Karpas-422 (cell line): ENCODE measurements around the gene MARS1. TPM values are rescaled to one million over a fixed set of nuclear protein-coding genes. Genes with fewer than 3 reads are reported as not detected.
A peak's percentile ranks its signal among the peaks of the same experiment; 100 is the strongest.

Source experiments
- DNase-seq: peaks from one replicate; pipeline ENCODE4 v3.0.0-alpha.2; 2015
- H2AFZ ChIP-seq: fragments of 200-600 bp; sonication (generic); 2 replicates; pipeline ENCODE4 v1.6.1; 2014; ENCODE audit warnings: antibody characterized with exemption, low read length, mixed read lengths
- H3K27ac ChIP-seq: fragments of 200-600 bp; sonication (generic); 2 replicates; pipeline ENCODE4 v1.5.1; 2014; ENCODE audit warnings: mild to moderate bottlenecking, low read length, moderate library complexity
- H3K27me3 ChIP-seq: fragments of 200-600 bp; sonication (generic); 2 replicates; pipeline ENCODE4 v1.6.1; 2014; ENCODE audit warnings: low read length, mixed read lengths
- H3K36me3 ChIP-seq: fragments of 200-600 bp; sonication (generic); 2 replicates; pipeline ENCODE4 v1.6.1; 2014; ENCODE audit warnings: low read length, mixed read lengths; ENCODE audit not compliant: insufficient read depth
- H3K4me1 ChIP-seq: fragments of 200-600 bp; sonication (generic); 2 replicates; pipeline ENCODE4 v1.6.1; 2014; ENCODE audit warnings: mild to moderate bottlenecking, low read length, mixed read lengths
- H3K4me2 ChIP-seq: fragments of 200-600 bp; sonication (generic); 2 replicates; pipeline ENCODE4 v1.6.1; 2014; ENCODE audit warnings: low read length, low read depth, mild to moderate bottlenecking; ENCODE audit not compliant: poor library complexity, severe bottlenecking
- H3K4me3 ChIP-seq: fragments of 200-600 bp; sonication (generic); 2 replicates; pipeline ENCODE4 v1.5.1; 2014; ENCODE audit warnings: mild to moderate bottlenecking, antibody characterized with exemption, low read length, mixed read lengths
- H3K79me2 ChIP-seq: fragments of 200-600 bp; sonication (generic); 2 replicates; pipeline ENCODE4 v1.6.1; 2014; ENCODE audit warnings: mild to moderate bottlenecking, low read length, mixed read lengths
- H3K9ac ChIP-seq: fragments of 200-600 bp; sonication (generic); 2 replicates; pipeline ENCODE4 v1.6.0; 2014; ENCODE audit warnings: low read length
- H3K9me2 ChIP-seq: fragments of 200-600 bp; sonication (generic), shearing (Covaris generic); replicated peaks from 2 replicates; pipeline ENCODE4 v1.6.0; 2014; ENCODE audit warnings: mild to moderate bottlenecking, low read length, moderate library complexity; ENCODE audit not compliant: insufficient read depth
- H3K9me3 ChIP-seq: fragments of 300-700, 200-600 bp; sonication (generic); 2 replicates; pipeline ENCODE4 v1.6.1; 2014; ENCODE audit warnings: low read length, mixed read lengths
- H4K20me1 ChIP-seq: fragments of 200-600 bp; sonication (generic); 2 replicates; pipeline ENCODE4 v1.6.1; 2014; ENCODE audit warnings: mild to moderate bottlenecking, antibody characterized with exemption, low read length, low read depth; ENCODE audit not compliant: insufficient read depth
- total RNA-seq: library from RNA; depleted of rRNA; stranded (reverse); fragments of >200 nt; shearing (Covaris generic); gene quantifications from 2 replicates; pipeline ENCODE4 v1.2.3, GENCODE V29; 2014; ENCODE audit warnings: low replicate concordance

Gene MARS1
- total RNA-seq, 1 experiment from 2014 or later, result 204 TPM

DNA sequence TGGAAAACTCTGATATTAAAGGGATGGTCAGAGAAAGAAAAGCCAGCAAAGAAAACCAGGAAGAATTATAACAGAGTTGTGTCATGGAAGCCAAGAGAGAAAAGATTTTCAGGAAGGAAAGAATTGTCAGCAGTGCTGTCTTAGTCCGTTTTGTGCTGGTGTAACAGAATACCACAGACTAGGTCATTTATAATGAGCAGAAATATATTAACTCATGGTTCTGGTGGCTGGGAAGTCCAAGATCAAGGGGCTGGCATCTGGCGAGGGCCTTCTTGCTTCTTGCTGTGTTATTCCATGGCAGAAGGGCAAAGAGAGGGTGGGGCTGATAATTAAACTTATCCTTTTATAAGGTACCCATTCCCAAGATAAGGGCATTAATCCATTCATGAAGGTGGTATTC, 39.2 kb upstream of the MARS1 start:
- Histone ChIP-seq H3K4me2 (no peak overlapping the region), H3K4me1 (peaks cover 12% of the 10 kb centered on the region), H3K79me2 (no peaks in the 10 kb centered on the region), H3K9me2 (no peaks in the 10 kb centered on the region), H3K36me3 (no peaks in the 10 kb centered on the region), H3K27ac (no peak overlapping the region), H3K27me3 (no peaks in the 10 kb centered on the region), H4K20me1 (no peaks in the 10 kb centered on the region), H2AFZ (no peak overlapping the region), H3K9me3 (no peaks in the 10 kb centered on the region), H3K9ac (no peak overlapping the region), H3K4me3 (no peak overlapping the region)
- DNase-seq, result peak; percentile 37

DNA sequence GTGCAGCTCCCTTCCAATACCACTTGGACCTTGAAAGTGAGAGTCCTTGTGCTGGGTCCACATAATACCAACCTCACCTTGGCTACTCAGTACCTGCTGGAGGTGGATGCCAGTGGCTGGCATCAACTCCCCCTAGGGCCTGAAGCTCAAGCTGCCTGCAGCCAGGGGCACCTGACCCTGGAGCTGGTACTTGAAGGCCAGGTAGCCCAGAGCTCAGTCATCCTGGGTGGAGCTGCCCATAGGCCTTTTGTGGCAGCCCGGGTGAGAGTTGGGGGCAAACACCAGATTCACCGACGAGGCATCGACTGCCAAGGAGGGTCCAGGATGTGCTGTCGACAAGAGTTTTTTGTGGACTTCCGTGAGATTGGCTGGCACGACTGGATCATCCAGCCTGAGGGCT, 38.5 kb upstream of the MARS1 start:
- Histone ChIP-seq H3K27ac (no peak overlapping the region), H3K36me3 (no peaks in the 10 kb centered on the region), H3K27me3 (no peaks in the 10 kb centered on the region), H3K79me2 (no peaks in the 10 kb centered on the region), H3K4me1 (peaks cover 14% of the 10 kb centered on the region), H2AFZ (no peak overlapping the region), H3K4me2 (no peak overlapping the region), H4K20me1 (no peaks in the 10 kb centered on the region), H3K9me3 (no peaks in the 10 kb centered on the region), H3K9ac (no peak overlapping the region), H3K4me3 (no peak overlapping the region), H3K9me2 (no peaks in the 10 kb centered on the region)
- DNase-seq, result no peak

DNA sequence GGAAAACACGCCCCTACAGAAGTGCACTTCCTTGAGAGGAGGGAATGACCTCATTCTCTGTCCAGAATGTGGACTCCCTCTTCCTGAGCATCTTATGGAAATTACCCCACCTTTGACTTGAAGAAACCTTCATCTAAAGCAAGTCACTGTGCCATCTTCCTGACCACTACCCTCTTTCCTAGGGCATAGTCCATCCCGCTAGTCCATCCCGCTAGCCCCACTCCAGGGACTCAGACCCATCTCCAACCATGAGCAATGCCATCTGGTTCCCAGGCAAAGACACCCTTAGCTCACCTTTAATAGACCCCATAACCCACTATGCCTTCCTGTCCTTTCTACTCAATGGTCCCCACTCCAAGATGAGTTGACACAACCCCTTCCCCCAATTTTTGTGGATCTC, 37.8 kb upstream of the MARS1 start:
- H3K9me3 ChIP-seq, result no peaks in the 10 kb centered on the region
- no peaks in the 10 kb centered on the region for H3K36me3 ChIP-seq
- H3K79me2 ChIP-seq, result no peaks in the 10 kb centered on the region
- H3K27ac ChIP-seq, result no peak overlapping the region
- H2AFZ ChIP-seq, result no peak overlapping the region
- H3K9ac ChIP-seq, result no peak overlapping the region
- H3K9me2 ChIP-seq, result no peaks in the 10 kb centered on the region
- no peak for DNase-seq
- no peak overlapping the region for H3K4me2 ChIP-seq
- no peak overlapping the region for H3K4me3 ChIP-seq
- no peaks in the 10 kb centered on the region for H3K27me3 ChIP-seq
- H3K4me1 ChIP-seq, result peaks cover 21% of the 10 kb centered on the region
- H4K20me1 ChIP-seq, result no peaks in the 10 kb centered on the region

DNA sequence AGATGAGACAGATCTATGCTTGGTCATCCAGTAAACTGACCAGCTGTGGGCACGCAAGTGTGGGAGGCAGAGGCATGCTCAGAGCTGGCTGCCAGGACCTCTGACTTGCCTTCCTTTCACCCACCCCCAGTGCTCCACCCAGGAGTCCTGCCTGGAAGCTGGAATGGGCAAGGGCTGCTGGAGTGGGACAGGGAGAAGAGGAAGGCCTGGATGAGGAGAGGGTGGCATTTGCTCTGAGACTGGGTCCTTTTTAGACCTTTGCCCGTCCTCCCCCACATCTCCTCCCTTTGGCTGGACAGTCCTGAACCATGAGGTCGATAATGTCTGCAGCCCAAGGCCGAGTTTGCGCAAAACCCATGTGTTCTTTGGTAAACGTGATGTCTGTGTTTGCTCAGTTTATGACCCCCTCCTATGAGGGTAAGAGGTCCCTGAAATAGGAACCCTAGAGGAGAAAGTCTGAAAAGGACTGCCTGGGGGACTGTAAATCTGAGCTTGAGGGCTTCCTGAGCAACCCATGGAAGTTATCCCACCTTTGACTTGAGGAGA, 36.6 kb upstream of the MARS1 start:
- no peak overlapping the region for H3K9ac ChIP-seq
- H3K79me2 ChIP-seq, result no peaks in the 10 kb centered on the region
- H3K9me3 ChIP-seq, result no peaks in the 10 kb centered on the region
- no peak for DNase-seq
- H3K27me3 ChIP-seq, result no peaks in the 10 kb centered on the region
- no peaks in the 10 kb centered on the region for H4K20me1 ChIP-seq
- H3K4me2 ChIP-seq, result no peak overlapping the region
- no peak overlapping the region for H3K27ac ChIP-seq
- no peak overlapping the region for H3K4me3 ChIP-seq
- H3K4me1 ChIP-seq, result peaks cover 33% of the 10 kb centered on the region
- H3K36me3 ChIP-seq, result no peaks in the 10 kb centered on the region
- no peaks in the 10 kb centered on the region for H3K9me2 ChIP-seq
- no peak overlapping the region for H2AFZ ChIP-seq

DNA sequence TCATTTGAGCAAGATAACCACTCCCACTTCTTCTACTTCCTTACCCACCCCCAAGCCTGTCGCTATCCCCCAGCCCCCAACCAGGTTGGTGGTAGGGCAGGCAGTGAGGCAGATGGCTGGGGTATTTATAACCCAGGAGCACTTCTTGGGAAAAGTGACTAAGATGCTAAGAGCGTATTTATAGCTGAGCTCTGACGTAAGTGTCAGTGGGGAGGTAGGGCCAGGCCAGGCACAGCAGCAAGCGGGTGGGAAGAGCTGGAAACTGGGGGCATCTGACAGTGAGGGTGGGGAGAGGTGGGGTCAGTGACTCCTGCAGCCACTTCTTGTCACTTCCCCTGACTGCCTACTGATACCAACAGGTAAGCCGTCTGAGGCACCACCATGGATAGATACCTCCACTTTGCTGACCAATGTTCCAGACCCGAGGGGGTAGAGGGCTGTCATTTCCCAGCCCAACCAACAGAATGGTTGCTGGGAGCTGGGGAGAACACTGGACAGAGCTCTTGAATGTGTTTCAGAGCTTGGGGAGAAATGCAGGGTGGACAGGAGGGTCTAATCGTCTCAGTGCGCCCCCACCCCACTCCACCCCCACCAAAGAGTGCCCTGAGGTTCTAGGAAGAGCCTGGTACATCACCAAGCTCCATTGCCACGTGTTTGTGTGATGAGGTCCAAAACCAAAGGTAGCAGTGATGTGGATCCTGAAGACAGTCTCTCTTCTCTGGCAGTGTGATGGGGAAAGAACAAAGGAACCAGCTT, 35.5 kb upstream of the MARS1 start:
- H3K4me1 ChIP-seq, result peaks cover 34% of the 10 kb centered on the region
- no peaks in the 10 kb centered on the region for H3K27me3 ChIP-seq
- no peaks in the 10 kb centered on the region for H3K9me2 ChIP-seq
- no peaks in the 10 kb centered on the region for H3K9me3 ChIP-seq
- H2AFZ ChIP-seq, result no peak overlapping the region
- H3K4me2 ChIP-seq, result peak overlapping the region; percentile 21
- no peaks in the 10 kb centered on the region for H3K79me2 ChIP-seq
- H3K4me3 ChIP-seq, result no peak overlapping the region
- H3K27ac ChIP-seq, result no peak overlapping the region
- peak overlapping the region; percentile 14; the same call in 1 of the 2 replicates for H3K9ac ChIP-seq
- no peak for DNase-seq
- no peaks in the 10 kb centered on the region for H3K36me3 ChIP-seq
- no peaks in the 10 kb centered on the region for H4K20me1 ChIP-seq

DNA sequence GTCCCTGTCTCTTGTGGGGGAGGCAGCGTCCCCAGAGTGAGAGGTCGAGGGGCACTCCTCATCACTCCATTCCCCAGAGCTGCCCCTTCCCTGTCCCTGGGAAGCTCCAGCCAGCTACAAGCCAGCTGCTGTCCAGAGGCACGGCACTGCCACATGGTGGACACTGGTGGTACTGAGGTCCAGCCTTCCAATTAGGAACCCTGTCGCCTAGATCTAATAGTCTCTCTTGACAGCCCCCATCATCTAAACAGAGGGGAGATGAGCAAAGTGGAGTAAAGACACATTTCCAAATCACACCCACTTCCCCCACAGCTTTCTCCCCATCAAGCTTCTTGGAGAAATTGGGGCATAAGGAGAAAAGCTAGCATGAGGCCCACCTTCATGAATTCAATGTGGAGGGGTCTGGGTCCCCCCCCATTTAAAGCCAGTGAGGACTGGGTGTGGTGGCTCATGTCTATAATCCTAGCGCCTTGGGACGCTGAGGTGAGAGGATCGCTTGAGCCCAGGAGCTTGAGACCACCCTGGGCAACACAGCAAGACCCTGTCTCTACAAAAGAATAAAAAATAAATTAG, 34.8 kb upstream of the MARS1 start:
- Histone ChIP-seq H3K9me3 (no peaks in the 10 kb centered on the region), H3K9me2 (no peaks in the 10 kb centered on the region), H3K4me2 (peak overlapping the region; percentile 21), H3K27me3 (no peaks in the 10 kb centered on the region), H3K4me1 (peaks cover 37% of the 10 kb centered on the region), H3K27ac (no peak overlapping the region), H3K4me3 (no peak overlapping the region), H2AFZ (no peak overlapping the region), H4K20me1 (no peaks in the 10 kb centered on the region), H3K9ac (peak overlapping the region; percentile 14; the same call in 1 of the 2 replicates), H3K36me3 (no peaks in the 10 kb centered on the region), H3K79me2 (no peaks in the 10 kb centered on the region)
- DNase-seq, result peak; percentile 82

DNA sequence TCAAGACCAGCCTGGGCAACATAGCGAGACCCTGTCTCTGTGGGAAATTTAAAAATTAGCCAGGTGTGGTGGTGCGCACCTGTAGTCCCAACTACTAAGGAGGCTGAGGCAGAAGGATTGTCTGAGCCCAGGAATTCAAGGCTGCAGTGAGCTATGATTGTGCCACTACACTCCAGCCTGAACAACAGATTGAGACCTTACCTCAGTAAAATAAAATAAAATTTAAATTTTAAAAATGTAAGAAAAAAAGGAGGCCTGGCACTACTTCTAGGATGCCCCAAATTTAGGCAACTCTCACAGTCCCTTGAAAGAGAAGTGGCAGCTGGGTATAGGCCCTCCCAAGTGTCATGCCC, 33.7 kb upstream of the MARS1 start:
- Histone ChIP-seq H3K4me1 (peaks cover 45% of the 10 kb centered on the region), H3K9me3 (no peaks in the 10 kb centered on the region), H3K27ac (peak overlapping the region; percentile 82; the same call in 1 of the 2 replicates), H4K20me1 (no peaks in the 10 kb centered on the region), H3K9ac (peak overlapping the region; percentile 75), H3K4me3 (no peak overlapping the region), H3K27me3 (no peaks in the 10 kb centered on the region), H3K9me2 (no peaks in the 10 kb centered on the region), H3K4me2 (peak overlapping the region; percentile 70), H3K36me3 (no peaks in the 10 kb centered on the region), H2AFZ (no peak overlapping the region), H3K79me2 (no peaks in the 10 kb centered on the region)
- no peak for DNase-seq

DNA sequence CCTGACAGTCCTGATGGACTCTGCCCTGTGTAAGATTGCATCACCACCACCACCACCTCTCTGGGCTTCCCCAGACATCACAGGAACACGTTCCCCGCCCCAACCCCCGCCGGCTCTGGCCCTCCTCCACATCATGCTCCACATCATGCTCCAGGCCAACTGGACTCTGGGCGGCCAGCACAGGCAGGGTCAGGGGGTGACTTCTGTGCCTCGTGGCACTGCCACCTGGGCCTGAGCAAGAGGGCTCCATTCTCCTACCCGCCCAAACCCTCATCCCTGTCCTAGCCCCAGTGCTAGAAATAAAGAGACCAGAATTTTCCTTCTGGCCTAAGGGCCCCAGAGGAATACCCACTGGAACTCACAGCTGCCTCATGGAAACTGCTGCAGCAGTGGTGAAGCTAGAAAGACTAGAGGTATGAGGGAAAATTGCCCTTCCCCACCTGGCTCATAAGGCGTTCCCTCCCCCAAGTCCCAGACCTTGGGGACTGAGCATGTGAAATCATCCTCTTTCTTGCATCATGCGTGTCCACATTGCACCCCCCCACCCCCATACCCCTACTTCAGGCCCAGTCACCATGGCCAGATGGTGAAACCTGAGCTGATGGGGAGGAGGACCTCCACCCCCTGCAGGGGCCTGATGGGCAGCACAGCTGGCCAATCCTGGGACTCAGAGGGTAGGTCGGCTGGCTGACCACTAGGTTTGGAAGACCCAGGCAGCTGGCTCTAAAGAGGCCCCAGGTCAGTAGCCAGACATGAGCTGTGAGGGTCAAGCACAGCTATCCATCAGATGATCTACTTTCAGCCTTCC, 33.1 kb upstream of the MARS1 start, which contains the start of gene INHBE:
INHBE (plus strand) TSS at position 742 of the 808 bp plus-strand sequence. CDS start 230 bp downstream, outside the sequence.
- no peaks in the 10 kb centered on the region for H4K20me1 ChIP-seq
- peak within 1 kb of the TSS; percentile 71 for H3K4me3 ChIP-seq
- DNase-seq, result peak; percentile 77
- no peaks in the 10 kb centered on the region for H3K36me3 ChIP-seq
- H3K4me2 ChIP-seq, result peak within 1 kb of the TSS; percentile 70
- peak within 1 kb of the TSS; percentile 82 for H3K27ac ChIP-seq
- H3K4me1 ChIP-seq, result peaks cover 48% of the 10 kb centered on the region
- H3K9ac ChIP-seq, result peak within 1 kb of the TSS; percentile 75
- no peaks in the 10 kb centered on the region for H3K9me2 ChIP-seq
- H3K27me3 ChIP-seq, result no peaks in the 10 kb centered on the region
- peak within 1 kb of the TSS; percentile 59; the same call in 1 of the 2 replicates for H2AFZ ChIP-seq
- no peaks in the 10 kb centered on the region for H3K9me3 ChIP-seq
- H3K79me2 ChIP-seq, result no peaks in the 10 kb centered on the region
